Stimulated activated CD8-positive, alpha-beta memory T cell treated with anti-CD3 and anti-CD28 coated beads, Interleukin-12 subunit alpha, Interleukin-12 subunit beta, amount 100 ng/mL, for 1 hour (primary cell): ENCODE results near the gene ACADVL.
A peak's percentile ranks its signal among the peaks of the same experiment; 100 is the strongest.

Experiments used
- DNase-seq: peaks from one replicate; pipeline ENCODE4 v3.0.0-alpha.2; 2020; ENCODE audit warnings: low read depth

The ACADVL gene

DNA sequence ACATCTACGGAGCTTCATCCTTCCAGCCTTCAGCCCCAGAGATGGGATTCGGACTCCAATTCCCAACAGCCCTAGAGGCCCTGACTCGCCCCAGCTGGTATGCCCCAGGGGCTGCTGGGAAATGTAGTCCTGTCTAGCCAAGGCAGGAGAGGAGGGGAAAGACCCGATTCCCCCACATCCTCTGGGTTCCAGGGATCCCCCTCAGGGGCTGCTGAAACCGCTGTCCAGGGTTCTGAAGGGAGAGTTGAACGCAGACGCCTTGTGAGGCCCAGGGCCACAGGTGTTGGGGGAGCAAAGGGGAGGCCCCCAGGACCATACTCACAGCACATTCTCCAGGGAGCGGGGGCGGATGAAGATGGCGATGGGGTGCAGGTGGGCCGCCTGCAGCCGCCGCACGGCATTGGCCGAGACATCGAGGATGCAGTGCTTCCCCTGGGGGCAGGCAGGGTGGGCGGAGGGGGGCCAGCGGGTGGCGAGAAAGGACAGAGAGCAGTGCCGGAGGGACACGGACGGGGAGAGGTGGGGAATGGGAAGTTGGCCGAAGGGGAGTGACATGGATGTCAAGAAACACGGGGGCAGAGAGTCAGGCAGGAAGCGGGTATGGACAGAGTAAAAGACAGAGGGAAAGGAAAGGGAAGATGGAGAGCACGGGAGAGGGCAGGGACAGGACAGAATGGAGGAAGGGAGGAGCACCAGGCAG is 28.0 kb upstream of the ACADVL start:
- no peak for DNase-seq

DNA sequence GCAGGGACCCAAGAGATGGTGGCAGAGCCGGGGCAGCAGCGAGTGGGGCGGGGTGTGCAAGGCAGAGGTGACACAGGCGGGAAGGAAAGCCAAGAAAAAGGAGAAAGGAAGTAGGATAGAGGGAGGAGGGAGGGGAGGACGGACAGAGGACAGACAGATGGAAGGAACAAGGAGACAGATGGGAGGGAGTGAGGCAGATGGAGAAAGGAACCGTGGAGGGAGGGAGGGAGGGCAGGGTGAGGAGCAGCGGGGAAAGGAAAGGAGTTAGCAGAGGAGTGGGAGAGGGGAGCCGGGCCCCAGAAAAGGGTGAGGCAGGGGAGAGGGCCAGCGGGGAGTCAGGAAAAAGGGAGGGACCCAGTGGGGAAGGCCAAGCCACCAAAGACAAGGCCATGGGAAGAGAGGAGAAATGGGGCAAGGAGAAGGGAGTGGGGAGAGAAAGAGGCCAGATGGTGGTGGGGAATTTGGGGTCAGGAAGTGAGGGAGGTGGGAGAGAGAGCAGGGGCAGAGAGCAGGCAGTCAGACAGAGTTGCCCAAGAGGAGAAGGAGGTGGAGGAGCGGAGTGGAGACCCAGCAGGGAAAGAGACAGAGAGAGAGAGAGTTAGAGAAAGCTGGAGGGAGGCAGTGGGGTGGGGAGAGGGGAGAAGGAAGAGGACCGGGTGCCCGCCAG is 27.3 kb upstream of the ACADVL start:
- DNase-seq, result no peak

DNA sequence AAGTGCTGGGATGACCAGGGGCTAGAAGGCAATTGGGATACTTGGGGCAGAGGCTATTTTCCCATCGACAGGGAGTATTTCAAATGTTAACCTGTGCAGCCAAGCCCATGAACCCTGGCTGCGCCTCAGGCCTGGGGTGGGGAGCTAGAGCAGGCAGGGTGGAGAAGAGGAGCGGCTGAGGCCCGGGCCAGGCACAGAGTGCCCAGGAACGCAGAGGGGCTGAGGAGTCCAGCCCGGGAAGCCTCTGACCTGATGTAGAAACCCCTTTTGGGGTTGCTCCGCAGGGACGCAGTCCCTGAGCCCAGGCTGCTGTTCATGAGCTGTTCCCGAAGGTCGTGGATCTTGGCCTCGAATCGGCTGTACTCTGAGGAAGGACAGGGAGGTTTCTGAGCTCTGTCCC is 23.8 kb upstream of the ACADVL start:
- no peak for DNase-seq

DNA sequence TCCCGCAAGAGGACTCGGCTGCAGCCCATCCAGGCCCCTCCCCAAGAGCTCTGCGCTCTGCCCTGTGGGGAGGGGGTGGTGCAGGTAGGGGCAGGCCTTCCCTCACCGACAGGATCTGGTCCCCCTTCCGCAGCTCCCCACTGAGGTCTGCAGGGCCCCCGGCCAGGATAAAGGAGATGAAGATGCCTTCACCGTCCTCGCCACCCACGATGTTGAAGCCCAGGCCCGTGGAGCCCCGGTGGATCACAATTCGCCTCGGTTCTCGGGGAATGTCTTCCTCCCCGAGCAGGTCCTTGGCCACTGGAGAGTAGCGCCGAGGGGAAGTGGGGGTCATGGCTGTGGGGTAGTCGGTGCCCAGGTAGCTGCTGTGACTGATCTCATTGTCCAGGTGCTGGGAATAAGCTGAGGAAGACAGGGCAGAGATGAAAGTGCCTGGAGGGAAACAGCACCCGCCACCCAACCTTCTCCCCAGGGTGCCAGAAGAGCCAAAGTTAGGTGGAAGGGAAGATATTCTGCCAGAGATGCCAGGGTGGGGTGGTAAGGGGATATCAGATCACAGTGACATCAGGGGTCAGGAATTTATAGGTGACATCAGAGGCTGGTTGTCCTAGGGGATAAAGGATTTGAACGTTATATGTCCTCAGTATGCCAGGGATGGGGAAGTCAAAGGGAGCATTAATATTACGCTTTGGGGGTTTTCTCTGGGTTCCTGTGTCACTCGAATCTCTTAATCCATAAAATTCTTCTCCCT is 22.9 kb upstream of the ACADVL start:
- no peak for DNase-seq

DNA sequence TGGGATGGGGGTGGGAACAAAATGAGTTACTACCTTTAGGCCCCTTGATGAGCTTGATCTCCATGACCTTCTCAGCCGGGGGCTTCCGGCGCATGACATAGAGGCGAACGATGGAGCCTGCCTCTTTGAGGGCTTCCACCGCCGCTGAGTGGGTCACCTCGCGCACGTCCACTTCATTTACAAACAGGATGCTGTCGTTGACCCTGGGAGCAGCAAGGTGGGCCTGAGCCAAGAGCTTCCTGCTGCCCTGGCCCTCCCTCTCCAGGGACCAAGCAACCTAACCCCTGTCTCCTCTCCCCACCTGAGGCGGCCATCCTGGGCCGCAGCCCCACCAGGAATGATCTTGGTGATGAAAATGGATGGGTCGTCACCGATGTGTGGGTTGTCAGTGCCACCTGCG is 16.3 kb upstream of the ACADVL start:
- DNase-seq, result no peak

DNA sequence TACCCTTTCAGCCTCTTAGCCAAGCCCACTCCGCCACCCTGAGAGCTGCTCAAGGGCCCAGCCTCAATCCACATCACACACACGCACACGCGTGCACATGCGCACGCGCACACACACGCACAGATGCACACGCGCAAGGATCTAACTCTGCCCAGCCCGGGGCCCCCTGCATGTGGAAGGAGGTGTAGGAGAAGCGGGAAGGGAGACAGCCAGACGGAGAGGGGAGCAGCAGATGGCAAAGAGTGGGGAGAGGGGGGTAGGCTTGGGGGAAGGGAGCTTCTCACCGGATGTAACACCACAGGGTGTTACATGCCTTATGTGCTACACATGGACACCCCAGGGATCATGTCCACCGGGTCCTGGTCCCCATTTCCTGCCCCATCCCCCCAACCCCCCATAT is 15.4 kb upstream of the ACADVL start:
- no peak for DNase-seq

DNA sequence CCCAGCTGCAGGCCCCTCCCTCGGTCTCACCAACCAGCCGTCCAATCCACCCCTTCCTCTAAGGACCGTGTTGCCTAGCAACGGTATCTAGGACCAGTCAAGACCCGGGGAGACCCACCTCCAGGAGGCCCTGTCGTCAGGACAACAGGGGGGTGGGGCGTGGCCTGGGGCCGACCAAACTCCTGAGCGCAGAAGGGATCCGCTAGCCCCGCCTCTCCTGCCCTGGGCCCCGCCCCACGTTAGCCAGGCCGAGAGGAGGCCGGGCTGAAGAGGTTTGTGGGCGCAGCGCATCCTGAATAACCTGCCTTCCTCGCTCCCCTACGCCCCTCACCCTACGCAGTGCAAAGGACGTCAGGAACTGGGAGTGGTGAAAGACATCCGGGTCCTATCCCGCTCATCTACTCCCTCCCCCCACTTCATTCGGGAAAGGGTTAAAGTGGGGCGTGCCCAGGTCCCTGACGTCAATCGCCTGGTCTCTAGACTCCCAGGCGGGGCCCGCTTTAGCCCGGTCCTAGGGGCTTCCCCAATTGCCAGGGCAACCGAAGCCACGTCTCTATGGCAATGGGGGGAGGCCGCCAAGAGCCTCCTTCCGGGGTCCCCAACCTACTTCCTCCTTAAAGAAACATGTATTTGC is 14.8 kb upstream of the ACADVL start:
- peak; percentile 90 for DNase-seq

DNA sequence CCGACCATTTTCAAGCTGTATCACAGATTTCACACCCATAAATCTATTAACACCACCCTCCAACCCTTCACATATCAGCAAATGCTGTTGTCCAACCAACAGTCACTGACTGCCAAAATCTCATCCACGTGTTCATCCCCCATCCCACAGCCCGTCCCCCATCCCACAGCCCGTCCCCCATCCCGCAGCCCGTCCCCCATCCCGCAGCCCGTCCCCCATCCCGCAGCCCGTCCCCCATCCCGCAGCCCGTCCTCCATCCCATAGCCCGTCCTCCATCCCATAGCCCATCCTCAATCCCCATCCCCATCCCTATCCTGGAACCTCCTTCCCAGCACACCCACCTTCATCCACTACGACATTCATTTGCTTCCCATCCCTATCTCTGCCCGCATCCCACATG is 14.2 kb upstream of the ACADVL start:
- no peak for DNase-seq

DNA sequence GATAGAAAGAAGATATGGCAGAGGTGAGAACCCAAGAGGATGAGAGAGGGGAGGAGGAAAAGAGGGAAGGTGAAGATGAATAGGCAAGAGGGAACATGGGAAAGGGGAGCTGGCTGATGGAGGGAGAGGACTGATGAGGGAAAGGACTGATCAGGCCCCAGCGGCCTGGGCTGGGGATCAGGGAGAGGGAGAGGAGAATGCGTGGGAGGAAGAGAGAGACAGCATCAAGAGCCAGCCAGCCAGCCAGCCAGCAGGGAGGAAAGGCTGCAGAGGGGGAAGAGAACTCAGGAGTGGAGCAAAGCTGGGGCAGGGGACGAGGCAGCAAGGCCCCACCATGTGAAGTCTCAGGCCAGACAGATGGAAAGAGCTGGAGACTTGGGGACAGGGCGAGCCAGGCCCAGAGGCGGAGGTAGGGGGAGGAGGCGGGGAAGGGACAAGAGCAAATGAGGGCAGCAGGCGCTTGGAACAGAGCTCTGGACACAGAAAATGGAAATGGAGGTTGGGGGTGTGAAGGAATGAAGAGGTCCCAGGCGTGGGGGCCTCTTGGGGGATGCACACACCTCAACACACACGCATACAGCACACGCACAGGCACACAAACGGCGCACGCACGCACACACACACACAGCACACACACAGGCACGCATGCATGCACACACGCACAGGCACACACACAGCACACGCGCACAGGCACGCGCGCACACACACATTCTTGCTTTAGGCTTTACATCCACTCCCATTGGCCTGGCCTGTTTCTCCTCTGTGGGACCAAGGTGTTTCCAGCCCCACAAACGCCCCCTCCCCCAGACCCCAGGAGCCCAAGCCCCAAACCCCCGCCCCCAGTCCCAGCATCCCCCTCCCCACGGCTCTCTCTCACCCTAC is 12.4 kb upstream of the ACADVL start:
- DNase-seq, result no peak

DNA sequence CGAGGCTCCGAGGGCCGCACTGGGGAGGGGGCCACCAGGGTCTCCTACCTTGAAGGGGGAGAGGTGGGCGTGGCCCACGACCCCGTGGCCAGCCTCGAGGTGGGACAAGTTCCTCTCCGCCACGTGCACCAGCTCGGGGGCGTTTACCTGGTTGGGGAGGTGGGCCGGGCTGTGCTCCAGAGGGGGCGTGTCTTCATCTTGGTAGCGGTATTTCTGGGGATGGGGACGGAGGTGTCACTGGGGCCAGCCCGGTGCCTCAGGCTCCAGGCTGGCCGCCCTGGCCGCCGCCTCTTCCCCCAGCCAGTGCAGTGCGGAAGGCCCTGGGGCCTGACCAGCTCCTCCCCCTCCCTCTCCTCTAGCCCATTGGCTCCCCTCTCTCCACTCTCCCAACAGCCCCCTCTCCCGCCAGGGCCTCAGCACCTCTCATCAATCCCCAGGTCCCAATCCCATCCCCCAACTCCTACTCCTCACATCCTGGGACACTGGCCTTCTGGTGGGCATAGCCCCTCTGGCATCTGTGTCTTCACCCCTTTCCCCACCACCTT is 11.6 kb upstream of the ACADVL start:
- no peak for DNase-seq

DNA sequence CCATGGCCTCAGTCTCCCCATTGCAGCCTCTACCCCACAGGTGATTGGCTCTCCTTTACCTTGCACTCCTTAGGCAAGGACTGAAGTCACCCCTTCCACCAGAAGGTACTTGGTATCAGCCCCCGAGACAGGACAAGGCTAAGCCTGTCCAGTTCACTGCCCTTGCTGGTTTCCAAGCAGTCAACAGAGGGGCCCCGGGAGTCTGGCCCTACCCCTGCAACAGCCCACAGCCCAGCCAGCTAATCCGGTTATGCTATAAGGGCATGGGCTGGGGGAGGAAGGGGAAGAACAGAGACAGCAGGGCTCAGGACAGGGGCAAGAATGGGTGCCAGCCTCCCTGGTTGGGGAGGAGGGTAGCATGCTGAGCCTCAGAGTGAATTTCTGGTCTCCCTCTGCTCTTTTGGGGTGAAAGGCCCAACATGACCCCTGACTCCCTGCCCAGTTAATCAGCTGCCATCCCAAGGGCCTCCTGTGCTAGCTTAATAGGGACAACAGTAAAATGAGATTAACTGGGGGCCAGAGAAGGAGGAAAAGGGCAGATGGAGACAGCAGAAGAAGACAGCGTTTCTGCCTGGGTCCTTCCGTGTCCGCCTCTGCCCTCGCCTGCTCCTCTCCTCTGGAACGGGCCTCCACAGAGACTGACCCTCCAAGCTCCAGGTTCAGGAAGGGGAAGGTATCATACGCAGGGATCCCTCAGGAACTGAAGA is 10.8 kb upstream of the ACADVL start:
- no peak for DNase-seq

DNA sequence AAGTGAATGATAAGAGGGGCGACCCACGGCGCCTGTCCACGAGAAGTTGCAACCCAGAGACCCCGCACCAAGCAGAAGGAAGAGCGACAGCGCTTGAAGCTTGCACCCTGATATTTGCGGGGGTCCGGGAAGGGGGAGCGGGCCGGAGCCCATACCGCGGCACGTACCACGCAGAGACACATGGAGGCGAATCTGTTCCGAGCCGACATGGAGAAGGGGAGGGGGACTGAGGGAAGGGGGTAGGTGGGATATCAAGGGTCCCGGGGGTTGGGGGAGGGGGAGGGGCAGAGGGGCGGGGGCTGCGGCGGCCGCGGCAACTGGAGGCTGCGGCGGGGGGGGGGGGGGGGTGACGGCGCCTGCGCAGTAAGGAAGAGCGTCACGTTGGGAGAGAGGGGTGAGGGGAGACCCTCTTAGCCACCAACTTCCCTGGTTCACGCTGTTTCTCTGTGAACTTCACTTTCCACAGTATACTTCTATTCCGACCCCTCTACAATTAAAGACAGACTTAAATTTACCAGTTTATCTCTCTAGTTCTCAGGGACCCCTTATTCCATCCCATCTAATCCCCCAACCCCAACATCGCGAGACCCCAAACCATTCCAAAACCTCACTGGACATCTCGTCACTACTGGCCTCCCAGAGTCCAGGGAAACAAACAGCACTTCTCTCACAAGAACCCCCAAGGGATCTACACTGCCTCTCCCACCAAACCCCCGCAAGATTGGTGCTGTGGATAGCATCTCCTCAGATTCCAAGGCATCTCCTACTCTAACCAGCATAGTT is 8.1 kb upstream of the ACADVL start:
- DNase-seq, result no peak

DNA sequence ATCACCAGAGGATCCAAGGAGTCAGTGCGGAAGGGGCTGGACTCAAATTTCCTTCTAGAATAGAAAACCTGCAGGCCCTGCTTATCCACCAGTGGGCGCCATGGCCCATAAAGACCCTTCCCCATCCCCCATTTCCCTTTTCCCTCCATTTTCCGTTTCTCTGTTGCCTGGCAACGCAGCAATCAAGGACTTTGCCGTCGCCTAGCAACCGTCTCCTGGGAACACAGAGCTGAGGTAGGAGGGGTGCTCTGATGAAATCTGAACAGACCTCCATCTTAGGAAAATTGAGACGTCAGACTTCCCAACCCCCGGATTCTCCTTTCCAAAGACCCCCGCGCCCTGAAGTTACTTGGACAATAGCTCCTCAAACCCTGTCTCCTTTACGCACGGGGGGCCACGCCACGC is 5.8 kb upstream of the ACADVL start:
- no peak for DNase-seq

DNA sequence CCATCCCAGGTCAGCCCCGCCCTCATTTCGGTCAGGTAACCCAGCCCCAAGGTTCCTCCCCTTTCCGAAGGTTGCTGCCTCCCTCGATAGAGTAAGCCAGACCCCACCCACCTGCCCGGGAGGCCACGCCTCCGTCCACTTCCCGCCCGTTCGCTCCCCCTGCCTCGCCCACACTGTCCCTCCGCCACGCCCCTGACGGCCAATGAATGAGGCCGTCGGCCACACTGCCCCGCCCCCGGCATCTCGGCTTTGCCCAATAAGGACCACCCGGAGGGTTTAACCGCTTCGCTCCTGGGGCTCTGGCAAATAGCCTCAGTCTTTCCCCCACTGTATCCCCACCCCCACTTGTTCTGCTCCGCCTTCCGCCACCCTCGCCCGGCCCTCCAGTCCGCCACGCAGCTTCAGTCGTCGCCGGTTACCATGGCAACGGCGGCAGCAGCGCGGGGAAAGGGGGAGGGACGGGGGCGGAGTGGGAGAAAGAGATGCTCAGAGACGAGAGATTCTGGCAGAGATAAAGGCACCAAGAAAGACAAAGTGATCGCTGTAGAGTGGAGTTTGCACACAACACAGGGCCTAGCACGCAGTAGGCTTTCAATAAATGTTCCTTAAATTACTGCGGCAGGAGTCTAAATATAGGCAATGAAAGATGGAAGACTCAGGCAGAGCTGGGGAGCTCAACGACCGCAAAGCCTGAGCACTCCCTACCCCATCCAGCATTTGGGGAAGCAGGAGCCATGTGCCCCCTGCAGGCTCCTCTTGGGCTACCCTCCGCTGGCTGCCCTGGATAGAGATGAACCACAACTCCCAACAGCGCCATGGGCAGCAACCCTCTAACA is 5.2 kb upstream of the ACADVL start:
- peak; percentile 96 for DNase-seq

DNA sequence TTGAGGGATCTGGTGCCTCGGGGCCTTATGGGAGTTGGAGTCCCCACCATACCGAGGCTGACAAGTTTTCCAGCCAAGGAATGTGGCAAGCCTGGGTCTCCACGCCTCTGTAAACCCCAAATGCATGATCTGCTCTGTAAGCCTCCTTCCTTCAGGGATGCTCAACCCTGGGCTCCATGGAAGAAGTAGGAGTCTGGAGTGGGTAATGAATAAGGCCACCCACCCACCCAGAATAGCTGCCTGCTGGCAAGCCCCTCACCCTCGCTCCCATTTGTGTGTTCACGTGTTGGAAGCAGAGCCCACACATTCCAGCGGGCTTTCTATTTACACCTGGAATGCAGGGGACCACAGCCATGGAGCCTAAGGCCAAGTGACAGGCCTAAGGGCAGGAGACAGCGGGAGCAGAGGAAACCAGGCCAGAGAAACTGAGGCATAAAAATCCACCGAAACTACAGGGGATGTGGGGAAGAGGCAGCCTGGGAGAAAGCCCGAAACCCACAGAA is 4.6 kb upstream of the ACADVL start:
- DNase-seq, result no peak

DNA sequence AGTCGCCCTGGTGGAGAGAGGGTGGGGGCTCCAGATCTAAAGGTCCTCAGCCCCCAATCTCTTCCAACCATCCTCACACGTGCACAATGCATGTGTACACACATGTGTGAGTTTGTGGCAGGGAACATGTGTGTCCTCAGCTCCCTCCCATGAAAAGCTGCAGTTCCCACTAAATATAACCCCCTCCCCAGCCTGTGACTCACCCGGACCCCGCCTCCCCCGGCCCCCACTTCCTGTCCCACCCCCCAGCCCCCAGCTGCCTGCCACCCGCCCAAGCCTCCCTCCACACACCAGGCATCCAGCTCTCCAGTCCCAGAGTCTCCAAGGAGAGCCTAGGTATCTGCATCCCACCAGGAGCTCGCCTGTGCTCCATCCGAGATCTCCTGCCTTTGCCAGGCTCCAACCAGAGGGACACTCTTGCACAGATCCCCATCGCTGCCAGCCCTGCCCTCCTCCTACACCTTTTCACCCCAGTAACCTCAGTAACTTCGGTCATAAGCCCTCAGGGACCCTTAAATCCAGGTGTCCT is 4.0 kb upstream of the ACADVL start:
- DNase-seq, result no peak

DNA sequence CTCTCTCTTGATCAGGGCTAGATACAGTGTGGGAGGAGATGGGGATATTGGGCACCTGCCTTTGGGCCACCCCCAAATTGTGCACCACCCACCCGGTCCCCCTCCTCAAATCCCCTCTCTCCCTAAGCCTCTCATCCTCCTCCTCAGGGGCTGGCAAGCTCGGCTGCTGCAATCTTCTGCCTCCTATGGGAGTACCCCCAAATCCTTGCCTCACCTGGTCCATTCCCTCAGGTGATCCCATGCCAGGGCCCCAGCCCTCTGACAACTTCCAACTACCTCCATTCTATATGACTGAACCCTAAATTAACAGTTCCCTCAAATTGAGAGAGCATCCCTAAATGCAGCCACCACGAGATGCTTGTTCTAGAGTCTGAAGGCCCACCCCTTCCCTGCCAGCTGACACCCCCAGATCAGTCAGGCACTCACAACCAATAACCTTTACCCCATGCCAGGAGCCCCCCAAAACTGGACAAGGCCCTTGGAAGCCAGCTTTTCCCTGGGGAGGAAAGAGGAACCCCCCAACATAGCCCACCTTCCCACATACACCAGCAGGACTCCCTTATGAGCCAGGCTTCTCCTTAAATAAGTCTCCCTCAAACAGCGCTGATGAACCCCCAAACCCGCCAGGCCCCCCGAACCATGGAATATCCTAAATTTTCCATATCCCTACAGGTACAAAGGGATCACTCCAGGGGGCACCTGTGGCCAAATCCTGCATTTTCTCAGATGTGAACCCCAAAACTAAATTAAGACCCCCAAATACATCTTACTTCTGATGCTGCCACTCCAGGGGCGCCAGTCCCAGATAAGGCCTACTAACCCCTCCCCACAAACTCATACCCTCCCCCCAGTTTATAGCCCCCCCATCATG is 3.3 kb upstream of the ACADVL start:
- DNase-seq, result no peak
